Stimulated activated CD4-positive, alpha-beta T cell treated with anti-CD3 and anti-CD28 coated beads, TNF-alpha, amount 100 ng/mL, for 48 hours (primary cell): Measurements from ENCODE around the gene PIP4K2C.
"Not testable (repeated sequence)": the region's sequence is repeated elsewhere in the genome, so short reads cannot be mapped to it uniquely, and the experiment has no call there.

Experiments
- DNase-seq, 3 donors: peaks; one replicate each; pipeline ENCODE4 v3.0.0-alpha.2; 2020; ENCODE audit warnings: low read depth in 3 of 3

Gene PIP4K2C

DNA sequence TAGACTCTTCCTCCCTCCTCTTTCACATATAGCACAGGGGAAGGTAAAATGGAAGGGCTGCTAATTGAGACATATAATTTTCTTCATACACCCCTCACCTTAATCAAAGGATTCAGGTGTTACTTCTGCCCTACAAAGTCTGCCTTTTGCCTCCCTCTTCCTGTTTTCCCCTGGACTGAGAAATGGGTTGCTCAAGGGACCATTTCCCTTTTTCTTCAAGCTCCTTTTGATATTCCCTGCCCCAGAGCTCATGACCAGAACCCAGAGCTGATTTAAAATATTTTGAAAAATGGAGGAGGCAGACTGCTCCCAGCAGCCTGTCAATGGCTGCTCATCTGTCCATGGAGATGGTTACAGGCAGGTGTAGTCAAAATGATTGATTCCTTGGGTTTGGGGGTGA lies 6.3 kb upstream of the PIP4K2C start:
- no peak for DNase-seq

DNA sequence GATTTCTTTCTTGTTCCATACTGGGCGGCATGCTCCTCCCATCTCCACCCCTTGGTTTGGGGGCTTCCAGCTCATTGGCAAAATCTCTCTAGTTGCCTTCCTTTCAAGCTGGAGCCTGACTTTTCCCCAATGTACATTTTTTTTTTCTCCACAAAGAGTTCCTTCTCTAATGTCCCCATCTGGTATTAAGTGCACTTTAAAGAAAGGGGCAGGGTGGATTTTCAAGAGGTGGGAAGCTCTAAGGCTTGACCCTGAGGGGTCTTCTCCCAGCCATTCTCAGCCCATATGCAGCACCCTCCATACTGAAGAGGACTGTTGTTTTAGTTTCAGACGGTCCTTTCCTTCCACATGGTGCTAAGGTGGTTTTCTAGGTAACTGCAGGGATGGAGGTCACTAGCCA lies 5.8 kb upstream of the PIP4K2C start:
- no peak for DNase-seq

DNA sequence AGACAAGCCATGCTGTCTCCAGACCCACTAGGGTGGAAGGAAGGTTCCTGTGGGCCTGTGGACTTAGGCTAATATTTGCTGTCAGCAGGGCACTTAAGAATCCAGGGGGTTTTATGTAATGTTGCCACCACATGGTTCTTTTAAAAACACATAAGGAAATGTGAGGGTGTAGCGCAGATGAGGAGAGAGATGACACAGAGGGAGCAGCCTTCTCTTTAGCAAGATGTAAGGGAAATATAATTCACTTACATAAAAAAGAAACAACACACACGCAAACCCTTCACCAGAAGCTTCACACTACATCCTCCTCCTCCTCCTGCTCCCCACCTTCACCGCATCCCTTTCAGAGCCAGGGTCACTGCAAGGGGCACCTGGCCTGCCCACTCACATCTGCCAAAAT lies 4.9 kb upstream of the PIP4K2C start:
- no peak for DNase-seq

DNA sequence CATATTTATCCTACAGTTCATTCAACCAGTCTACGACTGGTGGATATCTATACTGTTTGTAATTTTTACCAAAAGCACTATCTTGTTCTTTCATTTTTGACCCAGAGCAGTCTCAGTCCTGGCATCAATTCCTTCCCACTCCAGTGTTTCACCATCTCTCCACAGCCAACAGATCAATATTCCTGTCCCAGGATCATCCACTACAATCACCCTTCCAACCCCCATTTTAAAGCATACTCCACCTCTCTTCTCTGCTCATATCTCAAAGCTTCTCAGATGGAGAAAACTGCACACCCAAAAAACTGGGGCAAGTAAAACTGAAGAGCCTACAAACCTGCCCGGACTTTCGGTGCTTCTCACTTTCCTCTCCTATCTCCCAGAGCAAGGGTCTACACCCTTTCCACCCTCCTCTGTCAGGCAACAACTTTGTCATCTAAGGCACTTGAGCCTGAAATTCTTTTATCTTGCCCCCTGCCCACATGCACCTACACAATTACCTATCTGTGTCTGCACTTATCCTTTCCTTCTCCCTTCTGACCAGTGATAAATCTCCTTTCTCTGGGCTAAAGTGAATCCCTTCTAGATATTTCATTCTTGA lies 4.1 kb upstream of the PIP4K2C start:
- no peak for DNase-seq

DNA sequence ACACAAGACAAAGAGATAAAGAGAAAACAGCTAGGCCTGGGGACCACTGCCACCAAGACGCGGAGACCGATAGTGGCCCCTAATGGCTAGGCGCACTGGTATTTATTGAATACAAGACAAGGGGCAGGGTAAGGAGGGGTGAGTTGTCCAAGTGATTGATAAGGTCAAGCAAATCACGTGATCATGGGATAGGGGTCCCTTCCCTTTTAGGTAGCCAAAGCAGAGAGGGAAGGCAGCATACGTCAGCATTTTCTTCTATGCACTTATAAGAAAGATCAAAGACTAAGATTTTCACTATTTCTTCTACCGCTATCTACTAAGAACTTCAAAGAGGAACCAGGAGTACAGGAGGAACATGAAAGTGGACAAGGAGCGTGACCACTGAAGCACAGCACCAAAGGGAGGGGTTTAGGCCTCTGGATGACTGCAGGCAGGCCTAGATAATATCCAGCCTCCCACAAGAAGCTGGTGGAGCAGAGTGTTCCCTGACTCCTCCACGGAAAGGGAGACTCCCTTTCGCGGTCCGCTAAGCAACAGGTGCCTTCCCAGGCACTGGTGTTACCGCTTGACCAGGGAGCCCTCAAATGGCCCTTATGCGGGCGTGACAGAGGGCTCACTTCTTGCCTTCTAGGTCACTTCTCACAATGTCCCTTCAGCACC lies 1.9 kb upstream of the PIP4K2C start:
- DNase-seq, result not testable (repeated sequence)

DNA sequence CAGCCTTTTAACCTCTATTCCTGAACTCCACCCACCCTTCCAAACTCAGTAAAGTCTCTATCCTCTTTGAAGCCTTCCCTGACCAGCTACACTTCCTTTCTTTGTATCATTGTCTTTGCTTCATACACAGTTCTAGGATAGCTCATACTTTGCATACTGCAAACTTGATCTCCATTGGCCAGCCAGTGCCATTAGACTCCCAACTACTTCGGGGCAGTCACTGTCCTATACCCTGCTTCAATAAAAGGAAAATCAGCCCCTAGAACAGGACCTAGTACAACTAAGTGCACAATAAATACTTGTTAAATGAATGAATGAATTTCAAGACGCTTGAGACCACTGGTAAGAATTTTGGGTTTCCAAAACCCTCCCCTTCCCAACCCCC lies 521 bp upstream of the PIP4K2C start:
- DNase-seq, result no peak

DNA sequence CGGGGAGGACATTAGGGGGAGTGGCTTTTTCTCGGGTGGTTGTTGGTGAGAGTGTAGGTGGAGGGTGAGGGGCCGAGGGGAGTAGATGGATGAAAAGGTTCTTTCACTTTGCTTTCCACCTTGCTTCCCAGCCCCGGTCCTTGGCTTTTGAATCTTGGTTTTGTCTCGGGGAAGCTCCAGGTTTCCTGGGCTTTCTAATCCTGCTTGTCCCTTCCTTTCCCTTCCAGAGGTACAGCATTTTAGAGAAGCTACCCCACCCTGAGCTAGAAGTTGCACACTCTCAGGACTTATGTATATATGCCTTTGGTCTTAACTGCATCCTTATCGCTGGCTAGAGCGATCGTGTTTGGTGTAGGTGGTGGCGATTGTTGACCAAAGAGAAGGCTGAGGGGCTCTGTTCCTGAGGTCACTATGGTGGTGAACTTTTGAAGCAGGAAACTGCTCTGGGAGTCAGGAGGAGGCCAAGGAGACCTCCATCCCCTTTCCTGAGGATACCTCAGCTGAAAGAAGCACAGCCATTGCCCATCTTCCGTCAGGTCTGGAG lies 862 bp downstream of the PIP4K2C start:
- DNase-seq, result no peak

DNA sequence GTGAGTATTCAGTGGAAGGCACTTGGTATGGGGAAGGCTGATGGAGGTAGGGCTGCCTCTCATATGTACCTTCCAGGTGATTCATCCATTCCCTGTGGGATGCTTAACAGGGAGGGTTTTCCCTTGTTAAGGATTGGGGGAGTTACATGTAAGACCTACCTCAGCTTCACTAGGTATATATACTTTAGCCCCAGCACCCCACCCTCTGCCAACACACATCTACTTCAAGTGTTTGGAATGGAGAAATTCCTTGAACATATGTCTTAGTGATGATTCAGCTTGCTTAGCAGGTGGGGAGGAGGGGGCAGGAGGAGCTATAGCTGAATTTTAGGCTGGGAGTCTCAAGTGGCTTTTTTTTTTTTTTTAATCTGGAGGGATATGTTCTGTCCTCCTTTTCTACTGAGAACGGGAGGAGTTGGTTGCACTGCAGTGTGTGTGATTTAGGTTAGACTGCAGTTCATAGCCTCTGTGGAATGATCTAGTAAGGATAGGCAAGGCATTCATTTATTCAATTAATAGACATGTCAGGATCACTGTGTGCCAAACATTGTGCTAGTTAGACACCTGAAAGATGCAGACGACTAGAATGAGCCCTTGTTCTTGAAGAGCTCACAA lies 1.7 kb downstream of the PIP4K2C start:
- no peak for DNase-seq

DNA sequence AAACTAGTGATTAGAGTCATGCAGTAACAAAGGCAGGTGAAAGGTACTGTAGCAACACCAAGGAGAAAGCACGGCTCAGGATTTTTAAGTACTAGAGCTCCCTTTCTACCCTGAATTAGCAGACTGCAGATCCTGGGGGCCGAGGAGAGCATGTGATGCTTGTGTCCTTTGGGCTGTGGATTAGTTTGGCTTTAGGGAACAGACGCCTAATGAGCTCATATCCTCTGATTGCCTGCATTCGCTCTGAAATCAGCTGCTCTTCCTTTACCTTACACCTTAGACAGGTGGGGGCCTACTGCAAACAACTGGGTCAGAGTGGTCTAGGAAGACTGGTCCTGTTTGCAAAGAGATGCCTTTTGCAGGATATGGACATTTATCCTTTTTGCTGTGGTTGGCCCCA lies 2.2 kb downstream of the PIP4K2C start:
- no peak for DNase-seq

DNA sequence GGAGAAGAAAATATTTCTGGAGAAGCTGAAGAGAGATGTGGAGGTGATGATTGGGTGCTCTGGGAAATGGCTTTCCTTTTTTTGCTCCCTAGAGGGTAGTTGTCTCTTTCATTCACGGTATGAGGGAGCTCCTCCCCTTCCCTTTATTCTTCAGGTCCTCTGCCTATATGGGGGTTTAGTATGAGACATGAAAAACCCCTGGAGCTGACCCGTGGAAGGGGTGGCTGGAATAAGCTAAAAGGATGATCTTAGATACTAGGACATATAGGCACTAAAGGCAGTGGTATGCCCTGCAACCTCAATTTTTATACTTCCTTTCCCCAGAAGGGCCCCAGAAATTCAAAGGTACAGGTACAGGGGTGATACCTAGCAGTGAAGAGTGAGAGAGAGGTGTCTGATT lies 9.4 kb downstream of the PIP4K2C start:
- DNase-seq, result no peak

DNA sequence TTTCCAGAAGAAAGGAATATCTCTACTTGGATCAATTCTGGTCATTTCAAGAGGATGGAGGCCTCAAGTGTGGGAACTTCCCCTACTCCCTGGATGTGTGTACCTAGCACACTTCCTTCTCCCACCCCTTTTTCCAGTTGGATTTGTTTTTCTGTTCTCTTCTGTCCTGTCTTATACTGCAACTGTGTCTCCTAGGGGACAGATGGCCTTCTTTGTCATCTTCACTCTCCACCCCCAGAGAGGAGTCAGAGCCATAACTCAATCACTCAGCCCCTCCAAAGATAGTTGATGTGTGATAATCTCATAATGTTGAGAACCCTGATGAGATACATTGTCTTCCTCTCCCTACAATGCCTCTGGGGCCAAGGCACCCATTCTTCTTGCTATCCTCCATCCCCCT lies 11.6 kb downstream of the PIP4K2C start:
- DNase-seq, result no peak

DNA sequence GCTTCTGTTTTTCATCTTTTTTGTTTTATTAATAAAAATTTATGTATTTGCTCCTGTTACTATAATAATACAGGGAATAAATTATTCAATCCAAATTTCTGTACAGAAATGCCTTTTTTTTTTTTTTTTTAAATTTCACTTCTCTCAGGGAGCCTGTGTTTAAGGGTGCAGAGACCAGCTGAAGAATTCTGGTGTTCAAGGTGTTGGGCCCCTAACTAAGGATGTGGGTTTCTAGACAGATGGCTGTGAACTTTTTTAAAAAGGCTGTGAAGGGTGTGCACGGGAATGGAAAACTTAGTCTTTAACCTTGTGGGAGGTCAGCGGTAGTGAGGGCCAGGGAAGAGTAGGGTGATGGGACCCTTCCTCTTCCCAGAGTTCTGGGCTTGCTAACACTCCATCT lies 12.3 kb downstream of the PIP4K2C start:
- DNase-seq, result no peak

DNA sequence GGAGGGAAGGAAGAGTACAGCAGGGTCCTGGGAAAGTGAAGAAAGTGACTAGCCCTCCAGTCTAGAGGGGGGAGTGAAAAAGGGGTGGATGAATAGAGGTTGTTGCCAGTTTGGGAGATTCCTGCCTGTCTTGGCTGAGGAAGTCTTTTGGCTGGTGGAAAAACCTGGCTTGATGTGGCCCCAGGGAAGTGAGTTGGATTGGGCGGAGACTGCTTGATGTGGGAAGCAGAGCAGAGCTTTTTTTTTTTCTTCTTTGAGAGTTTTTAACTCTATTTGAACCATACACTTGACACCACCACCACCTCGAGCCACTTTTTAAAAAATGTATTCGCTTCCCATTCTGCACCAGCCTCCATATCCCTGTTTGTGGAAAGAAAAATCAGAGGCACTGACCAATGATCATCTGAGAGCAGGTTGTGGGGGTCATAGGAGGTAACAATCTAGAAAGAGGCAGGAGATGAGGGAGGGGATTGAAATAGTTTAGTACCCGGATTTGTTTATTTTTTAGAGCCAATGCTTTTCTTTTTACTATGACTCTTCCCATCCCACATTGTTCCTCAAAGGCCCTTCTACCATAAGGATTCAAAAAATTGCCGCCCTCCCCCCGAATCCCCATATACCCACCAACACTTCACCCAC lies 12.9 kb downstream of the PIP4K2C start:
- DNase-seq, result no peak

DNA sequence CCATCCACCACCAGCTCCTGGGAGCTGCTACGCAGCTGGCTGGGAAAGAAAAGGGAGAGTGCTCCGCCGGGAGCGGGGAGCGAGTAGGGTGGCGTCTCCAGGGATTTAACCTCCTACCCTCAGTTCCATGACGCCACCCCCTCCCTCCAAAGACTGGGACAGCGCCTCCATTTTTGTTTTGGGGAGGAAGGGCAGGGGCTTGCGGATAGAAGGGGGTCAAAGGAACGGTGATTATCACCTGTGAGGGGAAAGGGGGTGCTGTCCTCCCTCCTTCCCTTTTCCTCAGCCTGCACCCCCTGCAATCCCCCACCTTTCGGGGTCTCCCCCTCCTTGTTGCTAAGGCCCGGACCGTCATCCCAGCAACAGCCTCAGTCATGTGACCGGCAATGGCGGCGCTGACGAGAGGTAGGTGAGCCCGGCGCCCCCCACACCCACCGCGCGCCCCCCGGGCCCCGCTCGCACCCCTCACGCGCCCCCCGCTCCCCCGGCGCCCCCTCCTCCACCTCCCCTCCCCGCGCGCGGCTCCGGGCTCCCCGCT lies 13.5 kb downstream of the PIP4K2C start, which contains the start of gene DTX3:
Gene DTX3, plus strand, starts transcription at position 371 of the 538 bp plus-strand sequence. CDS start 1,694 bp downstream, outside the sequence.
- DNase-seq, result no peak

DNA sequence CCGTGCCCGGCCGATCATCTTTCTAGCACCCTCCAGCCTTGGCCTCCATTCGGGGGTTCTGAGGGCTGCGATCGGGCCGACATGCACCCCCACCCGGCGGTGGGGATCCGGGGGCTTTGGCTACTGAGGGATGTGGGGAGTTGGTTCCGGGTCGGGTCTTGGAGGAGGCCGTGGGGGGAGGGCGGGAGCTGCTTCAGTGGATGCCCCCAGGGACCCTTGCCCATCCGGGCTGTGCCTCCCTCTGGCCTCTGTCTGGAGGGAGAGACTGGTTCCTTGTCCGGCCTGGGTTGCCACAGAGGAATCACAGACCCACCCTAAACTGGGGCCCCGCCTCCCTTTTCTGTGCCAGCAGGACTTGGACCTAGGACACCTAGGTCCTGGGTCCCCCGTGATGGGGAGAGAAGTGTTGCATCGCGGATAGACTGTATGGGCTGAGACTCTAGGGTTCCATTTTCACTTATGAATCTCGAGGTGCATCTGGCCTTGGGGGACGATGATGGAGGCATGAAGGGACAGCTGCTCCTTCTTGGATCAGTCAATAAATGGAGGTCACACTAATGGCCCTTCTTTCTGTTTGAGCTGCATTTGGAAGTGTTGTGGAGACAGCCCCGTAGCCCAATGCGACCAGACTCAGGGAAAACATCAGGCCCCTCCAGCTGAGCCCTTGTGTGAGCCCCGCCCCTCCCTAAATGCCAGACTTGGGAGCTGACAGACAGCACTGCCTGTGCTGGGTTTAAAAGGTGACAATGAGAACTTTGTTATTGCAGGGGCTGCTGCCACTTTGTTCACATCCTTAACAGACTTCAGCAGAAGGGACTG lies 14.2 kb downstream of the PIP4K2C start:
- DNase-seq, result no peak

DNA sequence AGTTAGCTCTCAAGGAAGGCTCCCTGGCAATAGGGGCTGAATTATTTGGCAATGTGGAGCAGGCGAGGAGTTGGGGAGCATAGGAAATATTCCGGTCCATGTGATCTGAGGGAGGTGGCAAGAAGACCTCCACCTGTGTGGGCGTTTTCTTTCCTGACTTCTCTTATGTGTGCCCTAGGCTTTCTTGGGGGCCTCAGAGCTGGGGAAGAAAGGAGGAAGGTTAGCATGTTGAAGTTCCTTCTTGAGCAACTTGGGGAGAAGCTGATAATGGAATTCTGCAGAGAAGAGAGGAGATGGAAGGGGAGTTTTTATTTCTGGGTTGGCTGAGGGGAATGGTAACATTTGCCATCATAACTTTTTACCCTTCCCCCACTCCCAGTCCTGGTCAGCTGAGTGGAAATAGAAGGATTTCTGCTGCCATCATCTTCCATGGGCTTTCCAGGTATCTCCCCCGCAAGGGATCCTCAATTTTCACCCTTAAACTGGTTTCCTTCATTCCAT lies 14.9 kb downstream of the PIP4K2C start:
- DNase-seq, result no peak

DNA sequence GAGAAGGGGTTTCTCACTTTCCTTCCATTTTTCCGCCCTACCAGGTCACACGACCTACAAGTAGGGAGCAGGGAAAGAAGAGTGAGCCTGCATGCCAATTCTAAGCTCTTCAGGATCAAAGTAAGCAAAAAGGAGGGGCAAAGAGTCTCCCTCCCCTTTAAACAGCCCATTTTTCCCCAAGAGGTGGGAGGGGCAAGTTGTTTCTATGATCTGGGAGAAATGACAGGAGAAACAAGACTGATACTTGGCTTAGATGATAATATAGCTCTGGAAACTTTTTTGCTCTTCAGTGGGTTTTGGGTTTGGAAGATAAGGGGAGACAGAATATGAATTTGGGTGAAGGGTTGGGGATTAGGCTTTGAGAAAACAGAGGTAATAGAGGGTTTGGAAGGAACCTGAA lies 15.4 kb downstream of the PIP4K2C start:
- DNase-seq, result no peak

DNA sequence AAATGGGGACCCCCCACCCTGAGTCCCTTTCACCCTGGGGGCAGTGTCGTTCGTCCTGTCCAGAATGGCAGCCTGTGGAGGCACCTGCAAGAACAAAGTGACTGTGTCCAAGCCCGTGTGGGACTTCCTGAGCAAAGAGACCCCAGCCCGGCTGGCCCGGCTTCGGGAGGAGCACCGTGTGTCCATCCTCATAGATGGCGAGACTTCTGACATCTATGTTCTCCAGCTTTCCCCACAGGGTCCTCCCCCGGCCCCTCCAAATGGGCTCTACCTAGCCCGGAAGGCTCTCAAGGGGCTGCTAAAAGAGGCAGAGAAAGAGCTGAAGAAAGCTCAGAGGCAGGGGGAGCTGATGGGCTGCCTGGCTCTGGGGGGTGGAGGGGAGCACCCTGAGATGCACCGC lies 15.8 kb downstream of the PIP4K2C start:
- no peak for DNase-seq

DNA sequence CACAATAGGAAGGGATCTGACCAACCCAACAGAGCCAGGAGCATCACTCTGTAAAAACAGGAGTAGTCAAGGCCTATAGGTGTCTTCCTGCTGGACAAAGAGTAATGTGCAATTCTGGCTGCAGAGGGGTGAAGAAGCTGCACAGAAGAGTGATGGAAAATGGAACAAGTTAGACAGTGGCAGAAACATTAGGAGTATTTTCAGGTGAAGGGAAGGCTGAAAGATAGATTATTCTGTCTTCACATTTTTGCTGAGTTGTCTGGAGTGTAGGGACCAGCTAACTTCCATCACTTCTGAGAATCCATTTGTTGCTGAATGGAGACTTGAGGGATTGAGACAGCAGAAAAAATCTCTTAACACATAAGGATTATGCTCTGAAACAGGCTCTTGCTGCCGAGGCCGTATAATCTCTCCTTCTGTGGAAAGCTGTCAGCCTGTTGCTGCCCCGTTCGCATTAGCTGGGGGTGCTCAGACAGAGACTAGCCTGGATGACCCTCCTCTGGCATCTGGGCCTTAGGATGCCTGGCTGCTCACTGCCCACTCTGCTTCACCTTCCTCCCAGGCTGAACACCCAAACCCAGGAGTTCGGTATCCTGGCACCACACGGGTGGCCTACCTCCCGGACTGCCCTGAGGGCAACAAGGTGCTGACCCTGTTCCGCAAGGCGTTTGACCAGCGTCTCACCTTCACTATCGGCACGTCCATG lies 17.1 kb downstream of the PIP4K2C start:
- DNase-seq, result no peak

DNA sequence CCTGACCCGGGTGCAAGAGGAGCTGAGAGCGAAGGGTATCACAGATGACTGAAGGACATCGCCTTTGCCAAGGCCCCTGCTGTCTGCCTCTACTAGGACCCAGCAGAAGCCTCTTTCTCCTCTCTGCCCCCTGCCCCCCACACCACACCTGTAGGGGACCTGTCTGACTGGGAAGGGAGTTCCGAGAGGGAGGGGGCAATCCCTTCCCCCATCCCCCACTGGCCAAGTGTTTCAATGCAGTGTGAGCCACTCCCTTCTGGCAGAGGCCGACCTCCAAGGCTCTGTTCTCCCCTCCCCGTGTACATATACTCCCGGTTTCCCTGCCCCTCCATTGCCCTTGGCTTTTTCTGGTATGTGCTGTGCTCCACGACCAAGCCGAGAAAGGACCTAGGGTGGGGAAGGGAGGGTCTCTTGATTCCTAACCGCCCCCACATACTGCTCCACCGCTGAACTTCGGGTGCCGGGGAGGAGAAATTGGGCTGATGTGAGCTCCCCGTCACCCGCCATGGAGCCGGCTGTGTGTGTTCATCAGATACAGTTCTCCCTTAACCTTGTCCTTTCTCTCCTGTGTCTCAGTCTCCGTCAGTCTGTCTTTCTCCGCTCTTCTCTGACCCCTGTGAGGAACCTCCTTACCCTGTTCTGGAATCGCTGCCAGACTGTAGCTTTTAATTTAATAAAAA lies 18.2 kb downstream of the PIP4K2C start:
- no peak for DNase-seq
